WERI-Rb-1 (cell line): ENCODE data around the gene ADORA1.
A peak's percentile ranks its signal among the peaks of the same experiment; 100 is the strongest.

Experiments
- DNase-seq: peaks from one replicate; pipeline ENCODE4 v3.0.0-alpha.2; 2020
- H3K27ac ChIP-seq: fragments of 250-450 bp; sonication (Bioruptor Pico); 2 replicates; pipeline ENCODE4 v1.5.1; 2020; ENCODE audit warnings: mild to moderate bottlenecking, moderate library complexity
- H3K27me3 ChIP-seq: fragments of 250-450 bp; sonication (Bioruptor Pico); 2 replicates; pipeline ENCODE4 v1.5.1; 2021; ENCODE audit warnings: mild to moderate bottlenecking, low read depth, moderate library complexity; ENCODE audit not compliant: insufficient read depth, severe bottlenecking
- H3K36me3 ChIP-seq: fragments of 250-450 bp; sonication (Bioruptor Pico); 2 replicates; pipeline ENCODE4 v1.5.1; 2020; ENCODE audit warnings: mild to moderate bottlenecking, moderate library complexity
- H3K4me3 ChIP-seq: 2 replicates; pipeline ENCODE4 v1.5.1; 2011; ENCODE audit warnings: low read depth, mild to moderate bottlenecking, control low read depth, low read length
- H3K9me3 ChIP-seq: fragments of 250-450 bp; sonication (Bioruptor Pico); 2 replicates; pipeline ENCODE4 v1.5.1; 2021; ENCODE audit warnings: mild to moderate bottlenecking, moderate library complexity; ENCODE audit not compliant: severe bottlenecking
- CTCF ChIP-seq: IDR thresholded peaks from 2 replicates; pipeline ENCODE4 v1.5.1; 2011; ENCODE audit warnings: low read depth, mild to moderate bottlenecking, control low read depth, inconsistent platforms, low read length

Gene ADORA1

GRCh38 chr1:203144661-203145060 is 17.1 kb downstream of the ADORA1 start:
- Histone ChIP-seq H3K9me3 (no peaks in the 10 kb centered on the region), H3K27ac (no peak overlapping the region), H3K36me3 (peaks cover 23% of the 10 kb centered on the region), H3K27me3 (no peaks in the 10 kb centered on the region), H3K4me3 (no peak overlapping the region)
- no peak for TF ChIP-seq CTCF
- DNase-seq, result no peak

GRCh38 chr1:203145321-203146041 is 18.0 kb downstream of the ADORA1 start:
- no peak overlapping the region for H3K27ac ChIP-seq
- DNase-seq, result no peak
- H3K4me3 ChIP-seq, result no peak overlapping the region
- TF ChIP-seq CTCF, result no peak
- peaks cover 23% of the 10 kb centered on the region for H3K36me3 ChIP-seq
- no peaks in the 10 kb centered on the region for H3K27me3 ChIP-seq
- no peaks in the 10 kb centered on the region for H3K9me3 ChIP-seq

- Histone ChIP-seq H3K9me3 (no peaks in the 10 kb centered on the region), H3K36me3 (peaks cover 19% of the 10 kb centered on the region), H3K27ac (no peak overlapping the region), H3K4me3 (no peak overlapping the region), H3K27me3 (no peaks in the 10 kb centered on the region)
- DNase-seq, result no peak
- no peak for TF ChIP-seq CTCF
Measured at GRCh38 chr1:203146042-203146369, 18.5 kb downstream of the ADORA1 start.

GRCh38 chr1:203146537-203146936 is 19.0 kb downstream of the ADORA1 start:
- Histone ChIP-seq H3K9me3 (no peaks in the 10 kb centered on the region), H3K27me3 (no peaks in the 10 kb centered on the region), H3K4me3 (no peak overlapping the region), H3K27ac (no peak overlapping the region), H3K36me3 (peaks cover 17% of the 10 kb centered on the region)
- no peak for DNase-seq
- no peak for TF ChIP-seq CTCF

GRCh38 chr1:203147376-203147775 is 19.9 kb downstream of the ADORA1 start:
- no peaks in the 10 kb centered on the region for H3K9me3 ChIP-seq
- H3K36me3 ChIP-seq, result peaks cover 9% of the 10 kb centered on the region
- H3K27me3 ChIP-seq, result no peaks in the 10 kb centered on the region
- TF ChIP-seq CTCF, result no peak
- H3K27ac ChIP-seq, result peak overlapping the region; percentile 16
- H3K4me3 ChIP-seq, result no peak overlapping the region
- DNase-seq, result no peak

- DNase-seq, result no peak
- Histone ChIP-seq H3K27me3 (no peaks in the 10 kb centered on the region), H3K4me3 (no peak overlapping the region), H3K36me3 (peaks cover 3% of the 10 kb centered on the region), H3K27ac (peak overlapping the region; percentile 16), H3K9me3 (no peaks in the 10 kb centered on the region)
- TF ChIP-seq CTCF, result peak; percentile 91
Measured at GRCh38 chr1:203148127-203148526, 20.6 kb downstream of the ADORA1 start.
